Mucosa of gallbladder (tissue), 1 donor: ENCODE measurements around the gene C1orf105. TPM values are rescaled to one million over a fixed set of nuclear protein-coding genes. Genes with fewer than 3 reads are reported as not detected.
"Not testable (repeated sequence)": the region's sequence is repeated elsewhere in the genome, so short reads cannot be mapped to it uniquely, and the experiment has no call there.

Source experiments
- DNase-seq: peaks from one replicate; pipeline ENCODE4 v3.0.0-alpha.2; 2020; ENCODE audit warnings: low spot score
- total RNA-seq: library from RNA; stranded (reverse); gene quantifications from one replicate; pipeline ENCODE4 v1.2.1, GENCODE V29; 2021
- donor health status: DM: no; HTN: no; CAD: no.

Gene C1orf105
- total RNA-seq, 1 donor from 2014 or later = not detected

GRCh38 chr1:172427191-172427590, 6.7 kb downstream of the C1orf105 start:
- no peak for DNase-seq

GRCh38 chr1:172429331-172430127, 9.0 kb downstream of the C1orf105 start:
- peak; percentile 58 for DNase-seq

GRCh38 chr1:172430128-172430454, 9.6 kb downstream of the C1orf105 start:
- DNase-seq = no peak

- no peak for DNase-seq
Measured at GRCh38 chr1:172431204-172431603, 10.7 kb downstream of the C1orf105 start.

GRCh38 chr1:172431721-172432192, 11.3 kb downstream of the C1orf105 start:
- peak; percentile 85 for DNase-seq

- not testable (repeated sequence) for DNase-seq
Measured at GRCh38 chr1:172437183-172437582, 16.7 kb downstream of the C1orf105 start.

- DNase-seq = no peak
Measured at GRCh38 chr1:172442404-172442803, 21.9 kb downstream of the C1orf105 start.

GRCh38 chr1:172442843-172443565, 22.5 kb downstream of the C1orf105 start:
- no peak for DNase-seq

- DNase-seq = peak; percentile 90
Measured at GRCh38 chr1:172443666-172444453, 23.4 kb downstream of the C1orf105 start, which contains the start of gene PIGC. PIGC (minus strand) TSS chr1:172444069; CDS start chr1:172442622, 1,447 bp downstream.

- DNase-seq = no peak
Measured at GRCh38 chr1:172446547-172446946, 26.1 kb downstream of the C1orf105 start.

GRCh38 chr1:172447641-172448040, 27.2 kb downstream of the C1orf105 start:
- no peak for DNase-seq

- peak; percentile 54 for DNase-seq
Measured at GRCh38 chr1:172448995-172449584, 28.6 kb downstream of the C1orf105 start.

- peak; percentile 52 for DNase-seq
Measured at GRCh38 chr1:172449585-172450523, 29.4 kb downstream of the C1orf105 start.

GRCh38 chr1:172450524-172450885, 30.0 kb downstream of the C1orf105 start:
- DNase-seq = no peak

GRCh38 chr1:172451002-172451443, 30.5 kb downstream of the C1orf105 start:
- peak; percentile 43 for DNase-seq

- no peak for DNase-seq
Measured at GRCh38 chr1:172452536-172453152, 32.2 kb downstream of the C1orf105 start.

GRCh38 chr1:172453153-172453545, 32.7 kb downstream of the C1orf105 start:
- no peak for DNase-seq

- DNase-seq = no peak
Measured at GRCh38 chr1:172453607-172454006, 33.1 kb downstream of the C1orf105 start.

- no peak for DNase-seq
Measured at GRCh38 chr1:172455451-172455850, 35.0 kb downstream of the C1orf105 start.

GRCh38 chr1:172456344-172456769, 35.9 kb downstream of the C1orf105 start:
- no peak for DNase-seq
